Colonic mucosa (tissue), 4 donors: ENCODE measurements around the gene HLA-DPA1. TPM values are rescaled to one million over a fixed set of nuclear protein-coding genes. Genes with fewer than 3 reads are reported as not detected.

Experiments
- DNase-seq: peaks from one replicate; pipeline ENCODE4 v3.0.0-alpha.2; 2020
- H3K27ac ChIP-seq: fragments of 200-600 bp; one replicate; pipeline ENCODE4 v1.8.0; 2021
- H3K27me3 ChIP-seq: fragments of 200-600 bp; one replicate; pipeline ENCODE4 v1.8.0; 2021
- H3K36me3 ChIP-seq: fragments of 200-600 bp; one replicate; pipeline ENCODE4 v1.8.0; 2021
- H3K4me1 ChIP-seq: fragments of 200-600 bp; one replicate; pipeline ENCODE4 v1.8.0; 2021; ENCODE audit warnings: mild to moderate bottlenecking
- H3K4me3 ChIP-seq: fragments of 200-600 bp; one replicate; pipeline ENCODE4 v1.8.0; 2021
- H3K9ac ChIP-seq, 2 donors: one replicate each; pipeline ENCODE4 v1.7.0; 2013; ENCODE audit warnings: control low read depth in 2 of 2, low read depth in 2 of 2, low read length in 2 of 2
- H3K9me3 ChIP-seq: fragments of 200-600 bp; one replicate; pipeline ENCODE4 v1.8.0; 2021
- intact Hi-C: fragments of 100-400 bp; cut with DNase I; formaldehyde crosslinking; loops from one replicate; pipeline ENCODE4 v1.14.1; 2022
- total RNA-seq, 2 donors: library from RNA; stranded (reverse); fragmentation: NEBNext Ultra II Directional in 1 of 2; extraction: Animal tissue kit (Norgen Biotek cat#: 25700) in 1 of 2; gene quantifications; one replicate each; pipeline ENCODE4 v1.2.1, GENCODE V29; 2021
- TF ChIP-seq, protein P1 (sequence below): fragments of 200-600 bp; IDR thresholded peaks from one replicate; pipeline ENCODE4 v1.8.0; 2022; ENCODE audit warnings: antibody characterized with exemption, mild to moderate bottlenecking
- donor health status: healthy.
- donor health status: DM: no; HTN: no; CAD: no.
- donor health status: DM: no; HTN: no; CAD: no.

Gene HLA-DPA1
- total RNA-seq, 2 donors from 2014 or later, result 18.7 to 58.7 TPM

DNA sequence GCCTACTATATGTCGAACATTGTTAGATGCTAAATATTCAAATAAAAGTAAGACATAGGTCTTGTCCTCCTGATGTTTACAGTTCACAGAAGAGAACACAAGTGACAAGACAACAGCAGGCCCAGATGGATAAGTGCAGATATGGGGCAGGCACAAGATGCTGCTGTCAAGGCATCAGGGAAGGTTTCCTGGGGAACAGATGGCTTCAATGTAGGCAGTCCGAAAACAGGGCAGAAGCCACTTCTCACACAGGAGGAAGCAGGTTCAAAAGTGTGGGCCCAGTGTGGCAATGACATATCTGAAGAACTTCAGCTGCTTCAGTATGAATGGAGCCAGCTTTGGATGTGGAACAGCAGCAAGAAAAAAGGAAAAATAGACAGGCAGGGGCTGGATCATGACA, 34.9 kb upstream of the HLA-DPA1 start:
- no peaks in the 10 kb centered on the region for H3K27me3 ChIP-seq

DNA sequence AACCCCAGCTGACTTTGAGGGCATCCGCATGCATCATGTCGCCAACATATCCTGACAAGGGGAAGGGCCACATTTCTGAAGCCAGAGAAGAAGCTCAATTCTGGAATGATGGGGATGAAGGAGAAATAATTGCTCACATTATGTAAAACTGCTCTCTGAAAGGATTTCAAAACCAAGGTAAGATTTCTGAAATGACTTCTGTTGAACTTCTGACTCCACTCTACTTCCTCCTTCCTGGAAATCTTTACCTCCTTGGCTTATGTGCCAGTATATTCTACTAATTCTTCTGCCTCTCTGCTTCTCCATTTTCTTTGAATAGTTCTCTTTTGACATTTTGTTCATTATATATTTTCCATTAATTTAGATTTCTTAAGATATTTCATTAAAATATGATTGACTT, 34.2 kb upstream of the HLA-DPA1 start:
- Histone ChIP-seq H3K9me3 (no peaks in the 10 kb centered on the region), H3K4me3 (no peak overlapping the region), H3K4me1 (no peaks in the 10 kb centered on the region), H3K9ac (no peak overlapping the region), H3K36me3 (no peaks in the 10 kb centered on the region), H3K27ac (no peak overlapping the region), H3K27me3 (no peaks in the 10 kb centered on the region)
- intact Hi-C loops, result no loop called here
- no peak for DNase-seq
- TF ChIP-seq, protein P1, sequence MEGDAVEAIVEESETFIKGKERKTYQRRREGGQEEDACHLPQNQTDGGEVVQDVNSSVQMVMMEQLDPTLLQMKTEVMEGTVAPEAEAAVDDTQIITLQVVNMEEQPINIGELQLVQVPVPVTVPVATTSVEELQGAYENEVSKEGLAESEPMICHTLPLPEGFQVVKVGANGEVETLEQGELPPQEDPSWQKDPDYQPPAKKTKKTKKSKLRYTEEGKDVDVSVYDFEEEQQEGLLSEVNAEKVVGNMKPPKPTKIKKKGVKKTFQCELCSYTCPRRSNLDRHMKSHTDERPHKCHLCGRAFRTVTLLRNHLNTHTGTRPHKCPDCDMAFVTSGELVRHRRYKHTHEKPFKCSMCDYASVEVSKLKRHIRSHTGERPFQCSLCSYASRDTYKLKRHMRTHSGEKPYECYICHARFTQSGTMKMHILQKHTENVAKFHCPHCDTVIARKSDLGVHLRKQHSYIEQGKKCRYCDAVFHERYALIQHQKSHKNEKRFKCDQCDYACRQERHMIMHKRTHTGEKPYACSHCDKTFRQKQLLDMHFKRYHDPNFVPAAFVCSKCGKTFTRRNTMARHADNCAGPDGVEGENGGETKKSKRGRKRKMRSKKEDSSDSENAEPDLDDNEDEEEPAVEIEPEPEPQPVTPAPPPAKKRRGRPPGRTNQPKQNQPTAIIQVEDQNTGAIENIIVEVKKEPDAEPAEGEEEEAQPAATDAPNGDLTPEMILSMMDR, result no peak

More for the DNA sequence above, 34.9 kb upstream of the HLA-DPA1 start:
- no peaks in the 10 kb centered on the region for H3K4me1 ChIP-seq
- DNase-seq, result no peak
- no peaks in the 10 kb centered on the region for H3K36me3 ChIP-seq
- no peak overlapping the region for H3K27ac ChIP-seq
- no peaks in the 10 kb centered on the region for H3K9me3 ChIP-seq
- intact Hi-C loops, result no loop called here
- TF ChIP-seq, protein P1, result no peak
- H3K4me3 ChIP-seq, result no peak overlapping the region
- no peak overlapping the region for H3K9ac ChIP-seq

DNA sequence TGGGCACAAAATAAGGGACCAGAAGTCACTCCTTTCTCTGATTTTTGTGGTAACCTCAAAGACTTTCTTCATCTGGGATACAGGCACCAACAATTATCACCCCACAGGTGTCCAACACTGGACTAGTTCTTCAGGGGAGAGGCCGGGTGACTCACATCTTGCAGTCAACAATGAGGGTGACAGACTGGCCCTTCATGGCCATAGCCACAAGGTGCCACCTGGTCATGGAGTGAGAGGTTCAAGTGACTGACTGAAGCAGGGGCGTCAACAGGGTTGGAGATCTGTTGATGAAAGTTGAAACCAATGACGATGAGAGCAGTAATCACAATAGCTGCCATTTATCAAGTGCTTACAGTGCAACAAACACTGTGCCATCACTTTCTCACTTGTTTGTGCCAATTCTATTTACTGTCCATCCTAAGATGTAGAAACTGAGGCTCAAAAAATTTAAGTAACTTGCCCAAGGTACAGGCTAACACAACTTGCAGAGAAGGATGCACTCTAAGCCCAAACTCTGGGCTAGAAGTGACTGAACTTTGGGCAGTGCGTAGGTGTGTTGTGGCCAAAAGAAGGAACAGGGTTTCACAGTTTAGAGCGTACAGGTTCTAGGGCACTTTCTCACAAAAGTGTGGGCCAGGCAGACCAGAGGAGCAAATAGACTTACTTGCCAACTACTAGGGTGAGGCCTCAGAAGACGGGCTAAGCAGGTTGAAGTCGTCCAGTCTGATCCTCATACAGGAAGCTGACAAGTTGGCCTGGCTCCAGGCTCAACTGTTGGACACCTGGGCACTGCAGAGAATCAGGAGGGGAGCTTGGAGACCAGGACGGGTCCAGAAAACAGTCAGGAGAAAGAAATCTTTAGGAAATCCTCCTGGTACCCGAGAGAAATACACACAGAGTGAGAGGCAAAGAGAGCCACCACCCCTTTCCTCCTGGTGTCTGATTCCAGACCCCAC, 32.7 kb upstream of the HLA-DPA1 start:
- TF ChIP-seq, protein P1, result no peak
- DNase-seq, result no peak
- Histone ChIP-seq H3K27ac (no peak overlapping the region), H3K9ac (no peak overlapping the region), H3K4me3 (no peak overlapping the region), H3K9me3 (no peaks in the 10 kb centered on the region), H3K27me3 (no peaks in the 10 kb centered on the region), H3K36me3 (no peaks in the 10 kb centered on the region), H3K4me1 (no peaks in the 10 kb centered on the region)
- intact Hi-C loops, result no loop called here

DNA sequence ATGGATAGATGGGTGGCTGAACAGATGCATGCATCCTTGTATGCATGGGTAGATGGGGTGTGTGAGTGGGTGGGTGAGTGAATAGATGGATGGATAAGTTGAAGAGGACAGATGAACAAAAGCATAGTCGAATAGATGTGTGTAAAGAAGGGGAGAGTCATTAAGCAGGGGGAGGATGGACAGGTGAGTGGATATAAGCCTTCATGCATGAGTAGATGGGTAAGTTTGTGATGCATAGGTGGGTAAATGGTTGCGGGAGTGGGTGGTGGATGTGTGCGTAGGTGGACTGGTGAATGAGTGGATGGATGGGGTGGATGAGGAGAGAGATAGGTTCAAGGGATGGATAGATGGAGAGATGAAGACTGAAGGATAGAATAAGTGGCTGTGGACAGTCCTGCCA, 31.9 kb upstream of the HLA-DPA1 start:
- Histone ChIP-seq H3K9ac (no peak overlapping the region), H3K36me3 (no peaks in the 10 kb centered on the region), H3K27me3 (no peaks in the 10 kb centered on the region), H3K4me1 (no peaks in the 10 kb centered on the region), H3K9me3 (no peaks in the 10 kb centered on the region), H3K27ac (no peak overlapping the region), H3K4me3 (no peak overlapping the region)
- no peak for DNase-seq
- intact Hi-C loops, result no loop called here
- TF ChIP-seq, protein P1, result no peak

DNA sequence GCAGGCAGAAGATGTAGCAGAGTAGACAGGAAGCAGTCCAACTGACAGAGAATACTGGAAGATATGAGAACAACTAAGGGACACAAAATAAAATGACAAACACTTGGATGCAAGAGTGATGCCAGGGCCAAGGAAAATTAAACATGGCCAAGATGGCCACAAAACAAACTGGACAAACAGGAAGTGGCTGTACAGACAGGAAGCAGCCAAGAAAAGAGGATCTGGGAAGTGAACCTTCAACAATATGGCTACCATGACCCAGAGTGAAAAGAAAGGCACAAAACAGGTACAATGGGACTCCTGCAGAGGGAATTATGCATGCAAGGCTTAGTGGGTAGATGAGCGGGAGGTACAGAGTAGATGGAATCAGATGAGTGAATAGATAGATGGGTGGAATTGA, 31.4 kb upstream of the HLA-DPA1 start:
- intact Hi-C loops, result no loop called here
- no peak overlapping the region for H3K27ac ChIP-seq
- no peak overlapping the region for H3K9ac ChIP-seq
- H3K4me3 ChIP-seq, result no peak overlapping the region
- H3K9me3 ChIP-seq, result no peaks in the 10 kb centered on the region
- H3K36me3 ChIP-seq, result no peaks in the 10 kb centered on the region
- TF ChIP-seq, protein P1, result no peak
- no peaks in the 10 kb centered on the region for H3K27me3 ChIP-seq
- DNase-seq, result no peak
- H3K4me1 ChIP-seq, result no peaks in the 10 kb centered on the region
